K562 treated with DMSO at 1 percent for 4 hours (cell line): ENCODE data around the gene OR8I2. TPM values are rescaled to one million over a fixed set of nuclear protein-coding genes. Genes with fewer than 3 reads are reported as not detected.

Source experiments
- total RNA-seq: library from RNA; unstranded; fragments of 300-600 nt; gene quantifications from 2 replicates; pipeline ENCODE4 v1.2.3, GENCODE V29; 2022; ENCODE audit not compliant: insufficient read depth

OR8I2 gene
- total RNA-seq, result not detected in 2 replicates

DNA sequence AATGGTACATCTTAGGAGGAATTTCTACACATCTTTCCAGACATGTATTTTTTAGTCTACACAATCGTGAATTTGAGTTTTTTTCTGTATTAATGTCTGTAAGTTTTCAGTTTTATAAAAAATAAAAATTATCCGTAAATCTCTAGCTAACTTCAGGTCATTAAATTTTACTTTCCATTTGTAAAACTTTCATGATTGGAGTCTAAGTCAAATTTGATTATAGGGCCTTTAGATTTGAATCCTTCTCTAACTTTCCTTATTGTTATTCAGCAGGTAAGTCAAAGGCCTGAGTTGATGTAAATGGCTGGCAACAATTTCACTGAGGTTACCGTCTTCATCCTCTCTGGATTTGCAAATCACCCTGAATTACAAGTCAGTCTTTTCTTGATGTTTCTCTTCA, at the start of gene OR8I2:
OR8I2 (plus strand) TSS at position 301 of the 400 bp plus-strand sequence; CDS start at position 301, 0 bp downstream.

DNA sequence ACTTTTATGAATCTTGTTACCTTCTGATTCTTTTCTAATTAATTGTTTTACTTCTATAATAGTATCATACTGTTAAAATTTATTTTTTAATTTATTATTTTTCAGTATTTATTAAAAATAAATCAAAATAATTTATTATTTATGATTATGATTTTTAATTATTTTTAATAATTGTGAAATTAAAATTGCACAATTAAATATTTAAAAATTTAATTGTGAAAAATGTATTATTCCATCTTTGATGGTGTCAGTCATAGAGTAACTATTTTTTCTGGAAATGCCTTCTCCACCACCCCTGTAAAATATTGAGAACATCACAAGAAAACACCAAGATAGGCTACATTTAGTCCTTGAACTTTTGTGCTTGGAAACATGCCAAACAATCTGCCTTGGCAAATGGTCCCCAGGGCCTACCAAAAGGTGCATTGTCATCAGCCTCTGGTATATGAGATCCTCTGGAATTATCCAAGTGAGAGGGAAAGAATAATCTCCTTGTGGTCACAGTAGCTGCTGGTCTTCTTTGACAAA, 10.2 kb downstream of the OR8I2 start, which contains the start of gene OR8H2:
OR8H2 (plus strand) TSS at position 478 of the 528 bp plus-strand sequence. CDS start 1,356 bp downstream, outside the sequence.

DNA sequence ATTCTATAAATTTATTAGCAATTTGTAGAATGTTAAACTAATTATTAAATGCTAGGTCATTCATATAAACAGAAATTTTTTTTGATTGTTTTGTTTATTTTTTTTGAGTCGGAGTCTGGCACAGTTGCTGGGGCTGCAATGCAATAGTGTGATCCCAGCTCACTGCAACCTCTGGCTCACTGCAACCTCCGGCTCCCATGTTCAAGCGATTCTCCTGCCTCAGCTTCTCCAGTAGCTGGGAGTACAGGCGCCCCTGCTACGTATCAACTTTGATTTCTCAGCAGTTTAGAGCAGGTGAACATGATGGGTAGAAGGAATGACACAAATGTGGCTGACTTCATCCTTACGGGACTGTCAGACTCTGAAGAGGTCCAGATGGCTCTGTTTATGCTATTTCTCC, 29.0 kb downstream of the OR8I2 start, which contains the start of gene OR8H3:
OR8H3 (plus strand) TSS at position 301 of the 400 bp plus-strand sequence; CDS start at position 301, 0 bp downstream.

DNA sequence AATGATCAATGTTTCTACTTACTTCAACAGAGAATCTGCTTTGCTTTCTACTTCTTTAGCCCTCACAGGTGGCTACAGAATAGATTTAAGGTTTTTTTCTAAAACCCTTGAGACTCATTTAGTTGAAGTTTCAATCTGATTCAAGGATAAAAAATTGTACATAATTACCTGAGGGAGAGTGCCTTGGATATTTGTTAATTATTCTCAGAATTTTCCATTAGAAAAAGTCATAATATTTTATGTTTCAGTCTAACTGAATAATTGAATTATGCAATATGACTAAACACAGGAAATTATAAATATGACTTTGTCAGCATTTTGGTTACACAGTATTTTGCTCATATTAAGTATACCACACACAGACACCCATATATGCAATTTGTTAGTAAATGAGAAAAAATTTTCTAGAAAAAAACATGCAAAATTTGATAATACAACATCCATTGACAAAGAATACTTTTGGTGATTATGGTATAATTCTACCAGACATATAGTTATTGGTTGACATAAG, 47.1 kb downstream of the OR8I2 start, which contains the start of gene OR8J3:
OR8J3 (minus strand) TSS at position 51 of the 511 bp plus-strand sequence. CDS start 2,483 bp downstream, outside the sequence.

Other genes with a start within 250 kb of the OR8I2 start
- gene TRIM51, start 210.0 kb upstream of the OR8I2 start, total RNA-seq, result not detected in 2 replicates
- gene OR5W2, start 178.7 kb upstream of the OR8I2 start, total RNA-seq, result not detected in 2 replicates
- gene OR5I1, start 156.9 kb upstream of the OR8I2 start, total RNA-seq, result not detected in 2 replicates
- gene OR10AG1, start 123.4 kb upstream of the OR8I2 start, total RNA-seq, result not detected in 2 replicates
- gene OR5F1, start 98.7 kb upstream of the OR8I2 start, total RNA-seq, result not detected in 2 replicates
- not detected in 2 replicates for gene OR5AS1, start 65.7 kb upstream of the OR8I2 start, total RNA-seq
- gene OR8H2, start 10.4 kb downstream of the OR8I2 start, total RNA-seq, result not detected in 2 replicates
- not detected in 2 replicates for gene OR8H3, start 29.1 kb downstream of the OR8I2 start, total RNA-seq
- gene OR8J3, start 46.9 kb downstream of the OR8I2 start, total RNA-seq, result not detected in 2 replicates
- not detected in 2 replicates for gene OR8K5, start 67.0 kb downstream of the OR8I2 start, total RNA-seq
- gene OR5J2, start 83.3 kb downstream of the OR8I2 start, total RNA-seq, result not detected in 2 replicates
- not detected in 2 replicates for gene OR5T2, start 140.9 kb downstream of the OR8I2 start, total RNA-seq
- not detected in 2 replicates for gene OR5T3, start 158.9 kb downstream of the OR8I2 start, total RNA-seq
- not detected in 2 replicates for gene OR5T1, start 180.8 kb downstream of the OR8I2 start, total RNA-seq
- not detected in 2 replicates for gene OR8H1, start 198.9 kb downstream of the OR8I2 start, total RNA-seq
- gene OR8K3, start 221.8 kb downstream of the OR8I2 start, total RNA-seq, result not detected in 2 replicates